RWPE2 (cell line): Measurements from ENCODE around the gene ARHGEF37.

Source experiments
- ATAC-seq: fragments of 200-7000 bp; cut with Tn5 transposase; 3 replicates; pipeline ENCODE4 v1.9.1; 2021; ENCODE audit warnings: low read depth
- DNase-seq: peaks from one replicate; pipeline ENCODE4 v3.0.0-alpha.2; 2020; ENCODE audit warnings: low spot score
- H3K27ac ChIP-seq: fragments of 450-650 bp; 2 replicates; pipeline ENCODE4 v1.5.1; 2017; ENCODE audit warnings: mild to moderate bottlenecking; ENCODE audit not compliant: poor library complexity, severe bottlenecking
- H3K27me3 ChIP-seq: fragments of 250-450 bp; sonication (Bioruptor Pico); 2 replicates; pipeline ENCODE4 v1.5.1; 2021; ENCODE audit warnings: mild to moderate bottlenecking, moderate library complexity; ENCODE audit not compliant: insufficient read depth, poor library complexity, severe bottlenecking
- H3K36me3 ChIP-seq: fragments of 250-450 bp; sonication (Bioruptor Pico); 2 replicates; pipeline ENCODE4 v1.5.1; 2020; ENCODE audit warnings: low read depth, mild to moderate bottlenecking, moderate library complexity
- H3K4me1 ChIP-seq: fragments of 250-450 bp; sonication (Bioruptor Pico); 2 replicates; pipeline ENCODE4 v1.5.1; 2021; ENCODE audit warnings: mild to moderate bottlenecking, moderate library complexity; ENCODE audit not compliant: insufficient read depth, poor library complexity, severe bottlenecking
- H3K4me3 ChIP-seq: fragments of 250-450 bp; sonication (Bioruptor Pico); 2 replicates; pipeline ENCODE4 v1.5.1; 2021; ENCODE audit warnings: mild to moderate bottlenecking, moderate library complexity; ENCODE audit not compliant: severe bottlenecking
- H3K9me3 ChIP-seq: fragments of 250-450 bp; sonication (Bioruptor Pico); 2 replicates; pipeline ENCODE4 v1.5.1; 2021; ENCODE audit warnings: mild to moderate bottlenecking, moderate library complexity; ENCODE audit not compliant: severe bottlenecking
- CTCF ChIP-seq: fragments of 450-650 bp; IDR thresholded peaks from one replicate; pipeline ENCODE4 v1.5.1; 2017; ENCODE audit warnings: mild to moderate bottlenecking, moderate library complexity; ENCODE audit not compliant: poor library complexity, severe bottlenecking

The ARHGEF37 gene

GRCh38 chr5:149639737-149640136, 58.4 kb downstream of the ARHGEF37 start:
- TF ChIP-seq CTCF = no peak
- Histone ChIP-seq H3K27me3 (no peaks in the 10 kb centered on the region), H3K9me3 (no peaks in the 10 kb centered on the region), H3K27ac (no peak overlapping the region), H3K36me3 (no peaks in the 10 kb centered on the region), H3K4me3 (no peak overlapping the region), H3K4me1 (peaks cover 5% of the 10 kb centered on the region)
- no peak for ATAC-seq
- DNase-seq = no peak

DNA sequence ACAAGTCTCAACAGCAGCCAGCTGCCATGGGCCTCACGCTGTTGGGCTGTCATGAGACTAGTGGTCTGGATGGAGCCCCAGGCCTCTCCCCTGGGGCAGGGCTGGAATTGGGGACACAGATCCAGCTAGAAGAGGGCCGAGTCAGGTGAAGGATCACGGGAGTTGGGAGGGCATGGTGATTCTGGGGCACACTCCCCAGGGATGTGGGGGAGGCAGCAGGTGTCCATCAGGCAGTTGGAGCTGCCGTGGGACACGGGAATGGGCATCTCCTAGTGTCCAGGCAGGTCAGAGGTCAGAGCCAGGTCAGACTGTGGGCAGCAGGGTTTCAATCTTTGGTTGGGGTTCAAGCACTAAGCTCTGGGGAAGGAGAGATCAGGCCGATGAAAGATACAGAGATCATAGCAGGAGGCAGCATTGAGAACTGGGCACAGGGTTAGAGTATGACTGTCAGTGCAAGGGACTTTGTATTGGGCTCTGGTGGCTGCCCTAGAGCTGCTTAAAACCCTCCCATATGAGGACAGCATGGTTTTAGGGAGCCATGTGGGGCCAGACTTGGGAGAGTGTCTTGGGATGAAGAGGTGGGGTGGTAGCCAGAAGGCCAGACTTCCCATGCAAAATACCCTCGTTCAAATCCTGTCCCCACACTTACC, 59.2 kb downstream of the ARHGEF37 start:
- Histone ChIP-seq H3K27ac (no peak overlapping the region), H3K9me3 (no peaks in the 10 kb centered on the region), H3K4me3 (no peak overlapping the region), H3K4me1 (peaks cover 4% of the 10 kb centered on the region), H3K27me3 (no peaks in the 10 kb centered on the region), H3K36me3 (no peaks in the 10 kb centered on the region)
- DNase-seq = no peak
- TF ChIP-seq CTCF = no peak
- no peak for ATAC-seq

GRCh38 chr5:149641000-149641576, 59.8 kb downstream of the ARHGEF37 start:
- Histone ChIP-seq H3K9me3 (no peaks in the 10 kb centered on the region), H3K27ac (no peak overlapping the region), H3K4me1 (peaks cover 4% of the 10 kb centered on the region), H3K4me3 (no peak overlapping the region), H3K36me3 (no peaks in the 10 kb centered on the region), H3K27me3 (no peaks in the 10 kb centered on the region)
- DNase-seq (no peak), ATAC-seq (no peak)
- no peak for TF ChIP-seq CTCF

DNA sequence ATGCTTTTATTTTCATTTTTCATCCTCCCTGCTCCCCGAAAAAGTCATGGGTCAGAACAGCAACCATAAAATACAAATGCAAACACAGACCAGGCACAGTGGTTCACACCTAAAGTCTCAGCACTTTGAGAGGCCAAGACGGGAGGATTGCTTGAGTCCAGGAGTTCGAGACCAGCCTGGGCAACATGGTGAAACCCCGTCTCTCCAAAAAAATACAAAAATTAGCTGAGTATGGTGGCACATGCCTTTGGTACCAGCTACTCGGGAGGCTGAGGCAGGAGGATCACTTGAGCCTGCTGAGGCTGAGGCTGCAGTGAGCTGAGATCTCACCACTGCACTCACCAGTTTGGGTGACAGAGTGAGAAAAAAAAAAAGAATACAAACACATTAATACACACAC, 60.3 kb downstream of the ARHGEF37 start:
- DNase-seq = no peak
- Histone ChIP-seq H3K9me3 (no peaks in the 10 kb centered on the region), H3K27ac (no peak overlapping the region), H3K36me3 (no peaks in the 10 kb centered on the region), H3K4me3 (no peak overlapping the region), H3K27me3 (no peaks in the 10 kb centered on the region), H3K4me1 (peaks cover 2% of the 10 kb centered on the region)
- no peak for TF ChIP-seq CTCF
- ATAC-seq = no peak

DNA sequence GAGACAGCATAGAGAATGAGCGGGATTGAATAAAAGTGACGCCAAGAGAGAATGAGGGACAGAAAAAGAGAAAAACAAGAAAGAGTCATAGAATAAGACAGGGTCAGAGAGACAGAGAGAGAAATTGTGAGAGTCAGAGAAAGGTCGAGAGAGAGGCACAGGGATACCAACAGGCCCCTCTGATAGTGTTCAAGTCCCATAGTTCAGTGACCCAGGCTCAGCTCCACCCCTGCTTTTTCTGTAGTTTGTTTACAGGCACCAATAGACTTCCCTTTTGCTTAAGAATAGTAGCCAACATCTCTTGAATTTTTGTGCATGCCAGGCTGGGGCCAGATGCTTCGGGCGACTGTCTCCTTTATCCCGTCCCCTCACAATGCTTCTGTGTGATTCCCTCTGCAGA, 62.5 kb downstream of the ARHGEF37 start:
- no peaks in the 10 kb centered on the region for H3K36me3 ChIP-seq
- ATAC-seq = no peak

More for the DNA sequence above, 62.5 kb downstream of the ARHGEF37 start:
- DNase-seq = no peak
- Histone ChIP-seq H3K4me1 (no peaks in the 10 kb centered on the region), H3K27me3 (no peaks in the 10 kb centered on the region), H3K4me3 (no peak overlapping the region), H3K27ac (no peak overlapping the region), H3K9me3 (no peaks in the 10 kb centered on the region)
- no peak for TF ChIP-seq CTCF
